DMS53 (cell line): Measurements from ENCODE around the gene TANC1.
"Not testable (repeated sequence)": the region's sequence is repeated elsewhere in the genome, so short reads cannot be mapped to it uniquely, and the experiment has no call there.

Experiments
- DNase-seq: peaks from one replicate; lab custom pipeline; 2025; lab: John Stamatoyannopoulos, UW

TANC1 gene

DNA sequence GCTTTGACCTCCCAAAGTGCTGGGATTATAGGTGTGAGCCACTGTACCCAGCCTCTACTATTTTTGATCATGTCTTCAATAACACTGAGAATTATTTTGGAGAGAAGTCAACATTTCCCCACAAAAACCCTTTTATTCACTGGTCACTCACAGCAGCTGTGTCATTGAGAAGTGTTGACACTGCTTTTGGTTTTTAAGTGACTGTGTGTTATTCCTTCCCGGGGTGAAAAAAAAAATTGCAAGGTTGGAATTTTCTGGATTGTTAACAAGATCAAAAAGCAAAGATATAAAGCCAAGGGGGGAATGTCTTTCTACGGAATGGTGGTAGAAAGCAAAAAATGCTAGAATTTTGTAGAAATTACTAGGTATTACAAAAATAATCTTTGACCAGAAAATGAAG, 61.5 kb downstream of the TANC1 start:
- peak; percentile 11 for DNase-seq

DNA sequence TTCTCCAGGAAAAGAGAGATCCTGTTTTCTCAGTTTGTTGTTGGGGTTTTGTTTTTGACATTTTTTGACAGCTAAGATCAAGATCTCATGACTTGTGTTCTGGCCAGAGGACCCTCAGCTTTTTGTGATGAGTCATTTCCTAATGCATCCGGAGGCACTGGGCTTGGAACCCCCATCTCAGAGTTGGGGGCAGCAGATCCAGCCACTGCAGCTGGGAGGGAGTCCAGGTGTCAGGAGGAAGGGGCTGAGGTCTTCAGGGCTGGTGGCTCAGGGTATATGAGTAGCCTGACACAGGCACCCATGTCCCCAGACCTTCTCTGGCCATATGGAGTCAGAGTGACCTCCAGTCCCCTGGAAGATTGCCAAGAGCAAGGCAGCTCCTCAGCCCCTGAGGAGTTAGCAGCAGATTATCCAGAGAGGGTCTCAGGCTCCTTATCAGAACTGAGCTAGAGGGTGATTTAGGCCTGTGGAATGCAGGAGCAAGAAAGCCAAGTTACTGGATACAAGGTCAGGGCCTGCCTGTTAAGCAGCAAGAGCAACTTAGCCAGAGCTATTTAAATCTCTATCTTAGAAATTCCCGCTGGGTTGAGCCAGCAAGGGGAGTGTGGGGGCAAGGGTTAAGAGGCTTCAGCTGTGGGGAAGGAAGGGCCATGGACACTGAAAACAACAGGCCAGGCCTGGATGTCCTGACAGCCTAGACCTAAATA, 62.4 kb downstream of the TANC1 start:
- DNase-seq: no peak

DNA sequence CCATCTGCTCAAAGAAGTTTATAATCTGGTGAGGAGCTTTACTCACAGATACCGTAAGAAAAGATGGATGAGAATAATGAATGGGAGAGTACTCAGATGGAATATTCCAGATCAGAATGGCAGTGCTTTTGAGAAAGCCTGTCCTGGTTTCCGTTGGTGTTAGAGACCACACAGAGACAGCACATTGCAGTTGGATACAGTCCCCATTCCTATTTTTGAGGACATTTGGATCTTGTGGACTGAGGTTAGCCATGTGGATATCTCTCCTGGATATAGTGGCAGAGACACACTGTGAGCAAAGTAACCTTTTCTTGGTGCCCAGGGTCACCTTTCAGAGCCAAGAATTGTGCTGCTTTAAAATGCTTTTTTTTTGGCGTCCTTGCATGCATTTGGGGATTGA, 63.7 kb downstream of the TANC1 start:
- DNase-seq: no peak

DNA sequence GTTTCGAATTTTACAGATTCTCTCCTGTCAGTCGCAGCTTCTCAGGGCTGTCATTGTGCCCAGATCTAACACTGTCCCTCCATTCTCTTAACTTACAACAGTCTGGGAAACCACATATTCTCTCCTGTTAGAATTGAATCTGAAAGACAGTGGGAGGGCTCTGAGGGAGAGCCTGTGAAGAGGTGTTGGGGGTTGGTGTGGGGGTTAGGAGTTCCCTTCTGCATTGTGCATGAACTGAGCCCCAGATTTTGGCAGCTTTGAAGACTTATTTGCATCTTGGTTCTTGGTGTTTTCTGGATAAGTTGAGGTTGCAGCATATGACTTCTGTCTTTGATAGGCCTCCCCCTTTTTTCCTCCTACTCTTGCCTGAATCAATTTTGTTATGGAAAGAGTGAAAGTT, 64.1 kb downstream of the TANC1 start:
- no peak for DNase-seq

DNA sequence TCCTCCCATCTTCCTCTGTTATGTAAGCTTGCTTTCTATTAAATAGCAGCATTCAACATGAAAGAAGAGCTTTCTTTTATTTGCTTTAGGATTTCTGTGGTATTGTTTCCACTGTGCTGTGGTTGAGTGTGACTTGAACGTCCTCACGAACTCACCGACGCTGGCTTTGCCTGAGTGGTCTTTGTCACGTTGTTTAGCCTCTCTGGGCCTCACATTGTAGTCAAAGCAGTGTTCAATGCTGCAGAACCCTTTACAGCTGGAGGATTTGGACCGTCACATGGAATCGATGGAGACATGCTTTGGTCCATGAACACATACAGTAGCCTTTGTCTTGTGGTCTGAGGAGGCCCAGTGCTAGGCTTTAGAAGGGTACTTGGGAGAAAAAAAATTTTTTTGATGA, 66.3 kb downstream of the TANC1 start:
- DNase-seq: peak; percentile 92

DNA sequence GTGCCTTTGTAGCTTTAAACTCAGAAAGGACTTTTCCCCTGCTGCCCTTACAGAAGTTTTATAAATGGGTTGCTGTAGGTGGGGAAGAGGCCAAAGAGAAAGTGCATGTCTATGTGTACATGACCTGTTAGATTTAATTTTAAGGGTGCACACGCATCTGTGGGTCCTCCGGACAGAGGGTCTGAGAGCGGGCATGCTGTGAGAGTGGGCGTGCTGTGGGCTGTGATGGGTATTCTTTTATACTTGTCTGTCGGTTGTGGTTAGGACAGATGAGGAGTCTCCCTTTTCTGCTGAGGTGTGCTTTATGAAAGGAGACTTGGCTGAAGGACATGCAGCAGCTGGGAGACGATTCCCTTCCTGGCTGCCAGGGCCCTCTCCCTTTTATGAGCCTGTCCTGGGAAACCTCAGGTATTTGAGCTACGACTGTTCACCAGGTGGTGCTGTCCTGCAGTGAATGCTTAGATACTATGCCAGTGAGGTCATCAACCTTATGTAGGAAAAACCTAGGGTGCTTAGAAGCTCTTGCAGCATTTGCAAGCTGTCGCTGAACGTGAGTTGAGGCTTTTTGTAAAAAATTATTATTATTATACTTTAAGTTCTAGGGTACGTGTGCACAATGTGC, 67.5 kb downstream of the TANC1 start:
- DNase-seq: peak; percentile 95

DNA sequence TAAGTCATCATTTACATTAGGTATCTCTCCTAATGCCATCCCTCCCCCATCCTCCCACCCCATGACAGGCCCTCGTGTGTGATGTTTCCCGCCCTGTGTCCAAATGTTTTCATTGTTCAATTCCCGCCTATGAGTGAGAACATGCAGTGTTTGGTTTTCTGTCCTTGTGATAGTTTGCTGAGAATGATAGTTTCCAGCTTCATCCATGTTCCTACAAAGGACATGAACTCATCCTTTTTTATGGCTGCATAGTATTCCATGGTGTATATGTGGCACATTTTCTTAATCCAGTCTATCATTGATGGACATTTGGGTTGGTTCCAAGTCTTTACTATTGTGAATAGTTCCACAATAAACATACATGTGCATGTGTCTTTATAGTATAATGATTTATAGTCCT, 68.0 kb downstream of the TANC1 start:
- DNase-seq: not testable (repeated sequence)

DNA sequence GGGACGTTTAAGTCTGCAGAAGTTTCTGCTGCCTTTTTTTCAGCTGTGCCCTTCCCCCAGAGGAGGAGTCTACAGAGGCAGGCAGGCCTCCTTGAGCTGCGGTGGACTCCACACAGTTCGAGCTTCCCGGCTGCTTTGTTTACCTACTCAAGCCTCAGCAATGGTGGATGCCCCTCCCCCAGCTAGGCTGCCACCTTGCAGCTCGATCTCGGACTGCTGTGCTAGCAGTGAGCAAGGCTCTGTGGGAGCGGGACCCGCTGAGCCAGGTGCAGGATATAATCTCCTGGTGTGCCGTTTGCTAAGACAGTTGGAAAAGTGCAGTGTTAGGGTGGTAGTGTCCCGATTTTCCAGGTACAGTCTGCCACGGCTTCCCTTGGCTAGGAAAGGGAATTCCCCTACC, 72.9 kb downstream of the TANC1 start:
- not testable (repeated sequence) for DNase-seq

DNA sequence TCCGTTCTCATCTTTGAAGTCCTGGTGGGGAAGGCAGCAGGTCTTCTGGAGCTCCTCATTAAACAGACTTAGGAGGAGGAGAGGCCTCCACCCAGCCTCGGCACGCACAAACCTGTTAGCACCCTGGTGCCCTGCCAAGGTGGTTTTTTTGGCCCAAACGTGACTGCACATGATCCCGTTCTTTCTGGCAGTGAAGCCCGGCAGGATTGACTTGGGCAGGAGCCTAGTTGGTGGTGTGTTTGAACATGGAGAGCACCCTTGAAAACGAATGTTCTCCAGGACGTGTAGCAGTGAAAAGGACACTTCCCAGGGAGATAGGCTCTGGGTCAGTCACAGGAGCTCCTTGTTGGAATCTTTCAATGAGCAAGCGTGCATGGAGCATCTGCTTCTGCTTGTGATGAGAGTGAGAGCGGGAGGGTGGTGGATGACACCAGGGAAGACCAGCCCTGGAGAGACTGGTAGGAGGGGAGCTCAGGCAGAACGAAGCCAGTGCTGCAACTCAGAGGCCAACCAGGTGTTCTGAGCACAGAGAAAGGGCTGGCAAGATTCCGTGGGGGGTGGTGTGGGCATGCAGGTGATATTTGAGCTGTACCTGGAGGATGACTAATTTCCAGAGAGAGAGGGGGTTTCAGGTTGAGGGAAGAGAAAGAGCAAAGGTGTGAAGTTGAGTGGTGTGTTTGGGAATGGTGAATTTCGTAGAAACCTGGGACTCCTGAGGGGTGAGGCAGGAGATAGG, 73.8 kb downstream of the TANC1 start:
- peak; percentile 9 for DNase-seq

DNA sequence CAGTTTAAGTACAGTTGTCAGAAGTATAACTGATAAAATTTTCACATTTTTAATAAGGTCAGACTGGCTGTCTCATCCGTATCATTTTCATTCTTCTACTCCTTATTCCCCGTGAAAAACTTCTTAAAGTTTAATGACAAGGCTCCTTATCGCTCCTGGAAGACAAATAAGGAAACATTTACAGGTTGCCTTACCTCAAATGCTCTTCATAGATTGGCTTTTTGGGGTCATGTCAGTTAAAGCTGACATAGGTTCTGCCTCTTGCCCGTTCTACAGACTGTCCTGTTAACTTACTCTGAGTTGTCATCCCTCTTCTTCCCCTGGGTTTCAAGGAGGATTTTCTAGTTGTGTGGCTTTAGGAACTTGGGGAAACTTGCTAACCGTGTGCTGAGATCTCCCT, 75.3 kb downstream of the TANC1 start:
- no peak for DNase-seq

DNA sequence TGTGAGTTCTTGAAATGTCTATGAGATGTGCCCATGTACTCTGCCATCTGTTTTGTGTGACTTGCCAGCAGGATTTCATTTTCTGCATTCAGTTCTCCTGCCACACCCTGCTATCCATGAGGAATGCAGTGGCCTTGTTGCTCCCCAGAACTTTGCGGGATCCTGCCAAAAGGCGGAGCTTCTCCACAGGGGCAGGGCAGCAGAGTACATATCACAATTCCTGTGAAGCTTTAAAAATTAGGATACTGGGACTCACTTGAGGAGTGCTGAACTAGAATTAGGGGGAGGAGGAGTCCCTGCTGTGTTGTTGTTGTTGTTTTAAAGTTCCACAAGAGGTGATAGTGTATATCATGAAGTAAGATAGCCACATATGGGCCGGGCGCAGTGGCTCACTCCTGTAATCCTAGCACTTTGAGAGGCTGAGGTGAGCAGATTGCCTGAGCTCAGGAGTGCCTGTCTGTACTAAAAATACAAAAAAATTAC, 76.4 kb downstream of the TANC1 start:
- DNase-seq: no peak

DNA sequence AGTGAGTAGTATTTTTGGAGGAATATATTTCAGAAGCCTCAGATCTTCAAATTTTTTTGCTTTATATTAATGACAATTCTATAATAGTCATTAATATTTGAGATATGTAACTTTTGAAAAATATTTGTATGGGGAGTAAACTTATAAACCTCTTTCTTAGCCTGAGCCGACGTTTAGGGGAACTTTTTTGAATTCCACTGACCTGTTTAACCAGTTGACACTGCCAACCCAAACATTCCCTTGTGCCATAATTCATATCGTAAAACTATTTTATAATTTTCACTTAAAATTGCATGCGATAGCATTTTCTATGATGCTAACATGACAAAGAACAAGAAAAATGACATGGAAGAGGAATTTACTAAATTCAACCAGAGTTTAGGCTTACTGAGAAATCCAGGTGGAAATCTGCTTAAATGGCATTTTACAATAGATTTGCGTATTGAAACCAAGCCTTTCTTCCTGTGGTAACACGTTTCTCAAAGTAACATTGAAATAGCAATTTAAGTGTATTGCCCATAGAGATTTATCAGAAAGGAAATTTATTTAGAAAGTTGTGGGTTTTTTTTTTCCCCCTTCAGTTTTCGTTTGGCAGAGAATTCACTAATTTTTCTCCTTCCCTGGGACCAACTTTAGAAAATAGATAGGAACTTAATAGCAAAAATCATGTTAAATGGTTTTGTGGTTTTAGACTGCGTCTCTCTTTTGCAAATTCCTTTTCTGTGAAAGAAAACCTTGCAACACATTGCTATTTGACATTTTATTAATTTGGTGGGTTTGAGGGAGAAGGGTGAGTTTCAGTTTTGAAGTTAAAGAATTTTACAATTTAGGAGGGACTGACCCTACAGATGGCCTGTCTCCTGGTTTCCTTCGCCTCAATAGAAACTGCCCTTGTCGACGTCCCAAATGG, 77.4 kb downstream of the TANC1 start:
- no peak for DNase-seq

DNA sequence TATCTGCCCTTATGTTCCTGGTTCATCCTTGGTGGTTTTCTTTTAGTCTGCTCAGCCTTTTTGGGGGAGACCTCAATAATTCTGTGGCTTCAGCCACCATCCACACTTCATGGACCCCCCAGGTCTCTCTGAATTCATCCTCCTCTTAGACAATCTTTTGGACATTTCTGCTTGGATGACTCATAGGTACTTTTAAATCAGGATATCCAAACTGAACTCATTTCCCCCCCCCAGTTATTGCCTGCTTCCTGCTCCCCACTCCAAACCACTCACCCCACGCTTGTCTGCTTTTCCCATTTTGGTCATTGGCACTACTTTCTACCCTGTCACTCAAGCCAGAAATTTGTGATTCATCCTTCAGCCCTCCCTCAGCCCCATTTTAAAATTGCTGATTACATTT, 78.5 kb downstream of the TANC1 start:
- no peak for DNase-seq

DNA sequence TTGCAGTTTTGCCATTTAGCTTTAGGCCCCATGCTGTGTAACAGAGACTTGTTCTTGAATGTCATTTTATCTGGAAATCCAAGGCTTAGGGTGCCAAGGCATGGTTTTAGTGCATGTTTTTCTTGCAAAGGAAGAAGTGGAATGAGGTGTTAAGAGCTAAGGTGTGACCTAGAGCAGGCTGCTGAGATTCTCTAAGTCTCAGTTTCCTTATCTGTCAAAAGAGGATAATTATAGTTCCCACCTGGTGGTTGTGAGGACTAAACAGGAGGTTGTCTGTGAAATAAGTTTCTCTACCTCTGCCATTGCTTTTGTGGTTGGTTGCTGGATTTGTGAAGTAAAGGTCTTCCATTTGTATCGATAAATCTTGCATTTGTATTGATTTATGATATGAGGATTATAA, 82.0 kb downstream of the TANC1 start:
- DNase-seq: no peak

DNA sequence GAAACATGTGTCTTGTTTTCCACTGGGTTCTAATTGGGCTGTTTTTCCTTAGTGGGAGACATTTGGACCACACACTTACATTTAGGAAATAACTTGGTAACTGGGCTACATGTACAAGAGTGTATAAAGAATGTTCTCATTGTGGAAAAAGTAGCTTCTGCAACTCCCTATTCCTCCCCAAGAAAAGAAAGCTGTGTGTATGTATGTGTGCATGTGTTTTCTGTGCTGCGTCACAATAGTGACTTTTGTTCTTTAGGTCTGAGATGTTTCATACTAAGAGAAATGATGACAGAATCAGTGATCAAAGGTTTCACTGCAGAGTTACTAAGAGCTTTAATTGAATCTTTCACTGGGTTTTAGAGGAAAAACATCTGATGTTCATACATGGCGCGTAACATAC, 82.7 kb downstream of the TANC1 start:
- no peak for DNase-seq

DNA sequence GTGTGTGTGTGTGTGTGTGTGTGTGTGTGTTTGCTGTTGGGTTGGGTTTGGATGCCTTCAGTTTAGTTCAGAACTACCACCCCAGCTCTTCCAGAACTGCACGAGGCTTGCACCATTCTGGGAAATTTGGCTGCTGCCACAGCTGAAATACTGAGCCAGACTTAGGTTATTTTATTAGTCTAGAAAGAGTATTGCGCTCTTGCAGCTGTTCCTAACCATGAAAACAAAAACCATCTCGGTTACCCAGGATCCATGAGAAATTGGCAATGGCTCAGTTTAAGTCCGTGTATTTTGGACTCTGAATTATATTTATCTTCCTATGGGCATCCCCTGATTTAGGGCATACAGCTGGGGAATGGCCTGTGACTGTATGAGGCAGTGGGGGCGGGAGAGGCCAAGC, 83.2 kb downstream of the TANC1 start:
- no peak for DNase-seq

DNA sequence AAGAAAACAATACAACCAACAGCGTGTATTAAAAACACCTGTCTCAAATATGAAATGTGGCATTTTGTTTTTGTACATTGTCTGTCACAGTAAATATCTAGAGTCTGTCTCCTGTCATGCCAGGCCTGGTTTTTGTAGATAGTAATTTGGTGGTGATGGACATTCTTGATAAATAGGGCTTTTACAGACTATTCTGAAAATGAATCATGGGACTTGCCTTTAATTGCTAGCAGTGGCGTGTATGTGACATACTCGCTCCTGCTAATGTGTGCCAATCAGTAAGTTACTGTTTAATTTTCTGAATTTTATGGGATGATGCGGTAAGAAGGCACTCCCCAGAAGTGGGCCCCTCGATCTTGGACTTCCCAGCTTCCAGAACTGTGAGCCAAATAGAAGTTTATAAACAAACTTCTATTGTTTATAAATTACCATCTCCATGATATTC, 83.7 kb downstream of the TANC1 start:
- DNase-seq: no peak

DNA sequence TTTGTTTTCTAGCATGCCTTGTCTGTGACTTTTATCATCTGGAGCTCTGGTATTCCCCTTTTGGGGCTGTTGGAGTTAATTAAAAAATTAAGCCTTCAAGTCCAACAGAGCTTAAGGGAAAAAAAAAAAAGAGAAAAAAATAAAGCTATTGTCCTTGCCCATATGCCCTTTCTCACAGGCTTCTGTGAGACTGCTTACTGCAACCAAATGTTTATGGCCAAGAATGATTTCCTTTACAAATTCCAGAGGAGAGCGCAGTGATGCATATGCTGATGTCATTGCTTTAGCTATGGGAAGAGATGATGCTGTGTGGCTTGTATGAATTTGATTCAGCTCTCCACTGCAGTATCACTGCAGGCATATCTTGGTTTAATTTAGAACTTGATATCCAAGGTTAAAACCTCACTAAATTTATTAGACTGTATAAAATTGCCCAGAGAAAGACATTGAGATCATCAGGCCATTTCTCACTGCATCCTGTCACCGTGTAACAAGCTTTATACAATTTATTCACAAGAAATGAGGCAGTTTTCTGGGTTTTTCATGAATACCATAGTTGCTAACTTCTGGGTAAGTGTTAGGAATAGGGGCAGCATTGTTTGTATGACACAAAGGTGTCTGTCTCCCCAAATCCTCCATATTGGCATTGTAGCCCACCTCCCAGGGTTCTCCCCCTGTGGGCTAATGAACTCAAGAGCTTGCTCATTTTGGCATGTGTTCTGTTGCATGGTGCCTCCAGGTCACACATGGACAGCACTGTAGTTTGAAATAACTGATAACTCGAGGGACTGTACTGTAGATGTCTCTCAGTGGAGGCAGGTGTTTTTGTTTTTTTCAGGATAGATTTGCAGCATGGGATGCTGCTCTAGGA, 85.0 kb downstream of the TANC1 start:
- DNase-seq: no peak

DNA sequence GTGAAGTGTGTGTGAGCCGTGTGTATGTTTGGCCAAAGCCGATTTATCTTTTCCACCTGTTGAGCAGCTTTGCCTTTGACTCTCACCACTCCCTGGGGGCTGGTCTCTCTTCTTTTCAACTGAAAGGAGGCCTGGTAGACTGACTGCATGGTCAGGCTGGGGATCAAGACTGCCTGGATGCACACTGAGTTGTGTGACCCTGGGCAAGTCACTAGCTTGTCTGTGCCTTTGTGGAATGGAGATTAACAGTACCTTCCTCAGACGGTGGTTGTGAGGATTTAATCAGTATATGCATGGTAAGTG, 85.5 kb downstream of the TANC1 start:
- DNase-seq: no peak

DNA sequence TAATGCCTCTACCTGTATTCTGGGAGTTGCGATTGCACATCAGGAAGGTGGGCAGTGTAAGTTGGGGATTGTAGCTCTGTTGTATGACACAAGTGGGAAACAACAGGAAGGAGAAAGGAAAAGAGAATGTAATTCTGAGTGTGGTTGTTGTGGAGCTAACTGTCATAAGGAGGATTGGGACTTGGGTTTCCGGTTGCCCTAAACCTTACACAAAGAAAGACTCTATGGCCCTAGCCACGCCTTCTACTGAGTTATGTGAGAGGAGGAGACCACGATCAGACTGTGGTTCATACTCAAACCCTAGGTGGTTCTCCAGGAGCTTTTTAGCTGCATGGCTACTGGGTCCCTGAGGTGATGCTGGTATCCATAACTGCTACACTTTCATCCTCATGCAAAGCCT, 86.5 kb downstream of the TANC1 start:
- no peak for DNase-seq

DNA sequence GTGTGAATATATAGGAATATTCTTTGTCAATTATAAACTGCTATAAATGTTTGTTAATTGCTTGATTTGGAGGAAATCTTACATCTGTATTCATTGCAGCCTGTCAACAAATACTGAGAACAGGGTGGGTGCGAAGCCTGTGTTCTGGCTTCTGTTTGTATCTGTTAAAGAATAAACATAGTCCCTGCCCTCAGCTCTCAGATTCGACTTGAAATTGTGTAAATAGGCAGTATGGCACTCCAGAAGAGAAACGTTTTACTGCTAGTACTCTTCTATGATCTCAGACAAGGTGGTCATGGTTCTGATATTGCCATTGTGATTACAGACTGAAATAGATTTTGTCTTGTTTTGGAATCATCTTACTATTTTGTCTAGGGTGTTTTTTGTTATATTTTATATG, 92.1 kb downstream of the TANC1 start:
- DNase-seq: peak; percentile 19
